H7 (cell line): Measurements from ENCODE around the gene FXYD1. TPM values are rescaled to one million over a fixed set of nuclear protein-coding genes. Genes with fewer than 3 reads are reported as not detected.
"Not testable (repeated sequence)": the region's sequence is repeated elsewhere in the genome, so short reads cannot be mapped to it uniquely, and the experiment has no call there.

ENCODE experiments used
- DNase-seq: peaks from one replicate; pipeline ENCODE4 v3.0.0; 2012
- H3K27me3 ChIP-seq: 2 replicates; pipeline ENCODE4 v1.6.0; 2011; ENCODE audit warnings: mild to moderate bottlenecking, low read length; ENCODE audit not compliant: control insufficient read depth, insufficient read depth
- H3K36me3 ChIP-seq: replicated peaks from 2 replicates; pipeline ENCODE4 v1.5.1; 2011; ENCODE audit warnings: low read length; ENCODE audit not compliant: control insufficient read depth, insufficient read depth
- H3K4me3 ChIP-seq: 2 replicates; pipeline ENCODE4 v1.5.1; 2011; ENCODE audit warnings: low read depth, mild to moderate bottlenecking, control low read depth, low read length, moderate library complexity; ENCODE audit not compliant: insufficient read depth
- total RNA-seq: library from RNA; depleted of rRNA; stranded (reverse); fragments of >200 nt; shearing (Covaris generic); gene quantifications from 2 replicates; pipeline ENCODE4 v1.2.3, GENCODE V29; 2014; rRNA removed

Gene FXYD1
- 5.0 and 6.1 TPM in 2 replicates for total RNA-seq

- no peak within 1 kb of the TSS for H3K4me3 ChIP-seq
- peak; percentile 63 for DNase-seq
- H3K36me3 ChIP-seq, result no peaks in the 10 kb centered on the region
- peaks cover 12% of the 10 kb centered on the region for H3K27me3 ChIP-seq
Measured at GRCh38 chr19:35138305-35138892, at the start of gene FXYD1. FXYD1 (plus strand) TSS chr19:35138824; CDS start chr19:35140080, 1,256 bp downstream.

DNA sequence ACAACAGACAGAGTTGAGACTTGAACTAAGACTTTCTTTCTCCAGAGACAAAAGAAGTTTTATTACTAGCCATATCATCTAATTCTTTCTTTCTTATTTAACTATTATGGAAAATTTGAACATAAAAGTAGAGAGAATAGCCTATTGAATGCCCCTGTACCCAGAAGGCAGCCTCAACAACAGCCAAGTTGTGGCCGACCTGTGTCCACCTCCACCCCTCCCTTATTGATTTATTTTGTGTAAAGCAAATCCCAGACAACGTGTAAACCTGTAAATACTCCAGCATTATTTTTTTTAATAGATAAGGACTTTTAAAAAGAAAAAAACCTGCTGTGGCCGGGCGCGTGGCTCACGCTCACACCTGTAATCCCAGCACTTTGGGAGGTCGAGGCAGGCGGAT is 49.1 kb upstream of the FXYD1 start:
- H3K27me3 ChIP-seq, result no peaks in the 10 kb centered on the region
- DNase-seq, result no peak

GRCh38 chr19:35090160-35090505 is 48.5 kb upstream of the FXYD1 start:
- H3K36me3 ChIP-seq, result no peaks in the 10 kb centered on the region
- H3K4me3 ChIP-seq, result no peak overlapping the region
- H3K27me3 ChIP-seq, result no peaks in the 10 kb centered on the region
- no peak for DNase-seq

More for the DNA sequence above, 49.1 kb upstream of the FXYD1 start:
- Histone ChIP-seq H3K4me3 (no peak overlapping the region), H3K36me3 (no peaks in the 10 kb centered on the region)

GRCh38 chr19:35090506-35091214 is 48.0 kb upstream of the FXYD1 start:
- peak overlapping the region; percentile 4; the same call in 1 of the 2 replicates for H3K4me3 ChIP-seq
- no peaks in the 10 kb centered on the region for H3K27me3 ChIP-seq
- no peaks in the 10 kb centered on the region for H3K36me3 ChIP-seq
- peak; percentile 94 for DNase-seq

- Histone ChIP-seq H3K27me3 (no peaks in the 10 kb centered on the region), H3K4me3 (no peak overlapping the region), H3K36me3 (no peaks in the 10 kb centered on the region)
- no peak for DNase-seq
Measured at GRCh38 chr19:35093430-35093829, 45.2 kb upstream of the FXYD1 start.

DNA sequence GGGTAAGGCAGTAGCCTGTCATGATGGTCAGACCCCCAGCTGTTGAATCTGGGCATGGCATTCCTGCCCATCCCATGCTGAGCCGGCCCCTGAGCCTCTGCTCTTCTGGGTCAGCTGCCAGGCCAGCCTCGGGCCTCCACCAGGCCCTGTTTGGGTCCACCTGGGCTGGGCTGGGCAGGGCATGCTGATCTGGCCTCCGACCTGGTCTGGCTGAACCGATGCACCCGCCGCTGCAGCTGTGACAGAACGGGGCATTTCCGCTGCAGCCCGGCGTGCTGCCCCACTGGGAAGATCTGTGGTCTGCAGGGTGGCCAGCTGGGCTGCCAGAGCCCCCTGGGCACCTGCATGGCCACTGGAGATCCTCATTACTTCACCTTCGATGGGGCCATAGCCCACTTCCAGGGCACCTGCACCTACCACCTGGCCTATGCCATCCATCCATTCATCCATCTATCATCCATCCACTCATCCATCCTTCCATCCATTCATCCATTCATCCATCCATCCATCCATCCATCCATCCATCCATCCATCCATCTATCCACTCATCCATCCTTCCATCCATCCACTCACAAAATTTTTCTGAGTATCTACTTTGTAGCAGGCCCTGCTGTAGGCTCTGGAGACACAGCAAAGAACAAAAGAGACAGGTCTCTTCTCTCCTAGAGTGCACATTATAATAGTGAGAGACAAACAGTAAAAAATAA is 44.5 kb upstream of the FXYD1 start:
- H3K27me3 ChIP-seq, result no peaks in the 10 kb centered on the region
- DNase-seq, result no peak
- H3K4me3 ChIP-seq, result no peak overlapping the region
- no peaks in the 10 kb centered on the region for H3K36me3 ChIP-seq

GRCh38 chr19:35094656-35095055 is 44.0 kb upstream of the FXYD1 start:
- no peaks in the 10 kb centered on the region for H3K36me3 ChIP-seq
- DNase-seq, result no peak
- no peaks in the 10 kb centered on the region for H3K27me3 ChIP-seq
- no peak overlapping the region for H3K4me3 ChIP-seq

DNA sequence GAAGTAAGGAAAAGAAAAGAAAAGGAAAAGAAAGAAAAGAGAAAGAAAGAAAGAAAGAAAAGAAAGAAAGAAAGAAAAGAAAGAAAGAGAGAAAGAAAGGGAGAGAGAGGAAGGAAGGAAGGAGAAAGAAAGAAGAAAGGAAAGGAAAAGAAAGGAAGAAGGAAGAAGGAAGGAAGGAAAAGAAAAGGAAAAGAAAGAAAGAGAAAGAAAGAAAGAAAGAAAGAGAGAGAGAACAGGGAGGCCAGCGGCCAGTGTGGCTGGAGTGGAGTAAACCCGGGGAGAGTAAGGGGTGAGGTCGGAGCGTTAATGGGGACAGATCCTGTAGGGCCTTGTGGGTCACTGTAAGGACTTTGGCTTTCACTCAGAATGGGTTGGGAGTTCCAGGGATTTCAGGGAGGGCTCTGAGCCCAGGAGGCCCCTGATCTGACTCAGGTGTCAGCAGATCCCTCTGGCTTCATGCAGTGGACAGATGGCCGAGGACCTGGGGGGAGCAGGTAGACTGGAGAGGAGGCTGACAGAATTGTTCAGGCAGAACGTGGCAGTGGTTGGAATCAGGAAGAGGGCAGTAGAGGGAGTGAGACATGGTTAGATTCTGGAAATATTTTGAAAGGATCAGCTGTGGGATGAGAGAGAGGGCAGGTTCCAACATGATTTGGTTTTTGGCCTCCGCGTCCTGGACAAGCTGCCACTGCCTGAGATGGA is 42.8 kb upstream of the FXYD1 start:
- no peaks in the 10 kb centered on the region for H3K27me3 ChIP-seq
- H3K4me3 ChIP-seq, result no peak overlapping the region
- peak; percentile 67 for DNase-seq
- H3K36me3 ChIP-seq, result no peaks in the 10 kb centered on the region

- Histone ChIP-seq H3K27me3 (no peaks in the 10 kb centered on the region), H3K36me3 (no peaks in the 10 kb centered on the region), H3K4me3 (no peak overlapping the region)
- no peak for DNase-seq
Measured at GRCh38 chr19:35098413-35099049, 40.1 kb upstream of the FXYD1 start.

DNA sequence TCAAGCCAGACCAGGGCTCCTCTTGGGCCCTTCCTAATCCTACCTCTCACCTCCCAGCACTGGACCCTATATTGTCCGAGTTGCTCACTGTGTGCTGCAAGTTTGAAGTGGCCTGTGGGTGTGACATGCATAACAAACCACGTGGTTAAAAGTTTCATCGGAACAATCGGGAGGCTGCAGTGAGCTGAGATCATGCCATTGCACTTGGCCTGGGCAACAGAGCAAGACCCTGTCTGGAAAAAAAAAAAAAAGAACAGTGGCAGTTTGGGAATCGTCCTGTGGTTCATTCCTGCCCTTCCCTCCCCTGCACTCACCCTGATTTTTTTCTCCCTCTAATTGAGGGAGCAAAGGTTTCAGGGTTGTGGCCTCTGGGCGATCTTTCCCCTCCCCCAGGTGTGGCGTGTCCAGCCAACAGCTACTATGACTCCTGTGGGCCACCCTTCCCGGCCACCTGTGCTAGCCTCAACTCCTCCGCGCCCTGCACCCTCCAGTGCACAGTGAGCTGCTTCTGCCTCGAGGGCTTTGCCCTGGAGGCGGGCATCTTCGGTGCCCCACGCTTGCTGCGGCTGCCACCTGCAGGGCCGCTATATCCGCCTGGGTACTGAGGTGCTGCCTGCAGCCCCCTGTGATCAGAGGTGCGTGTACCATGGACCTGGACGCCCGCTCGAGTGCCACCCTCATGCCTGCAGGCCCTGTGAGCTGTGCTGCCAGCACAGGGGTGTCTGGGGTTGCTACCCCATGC is 39.3 kb upstream of the FXYD1 start:
- no peaks in the 10 kb centered on the region for H3K27me3 ChIP-seq
- no peak overlapping the region for H3K4me3 ChIP-seq
- no peaks in the 10 kb centered on the region for H3K36me3 ChIP-seq
- no peak for DNase-seq

DNA sequence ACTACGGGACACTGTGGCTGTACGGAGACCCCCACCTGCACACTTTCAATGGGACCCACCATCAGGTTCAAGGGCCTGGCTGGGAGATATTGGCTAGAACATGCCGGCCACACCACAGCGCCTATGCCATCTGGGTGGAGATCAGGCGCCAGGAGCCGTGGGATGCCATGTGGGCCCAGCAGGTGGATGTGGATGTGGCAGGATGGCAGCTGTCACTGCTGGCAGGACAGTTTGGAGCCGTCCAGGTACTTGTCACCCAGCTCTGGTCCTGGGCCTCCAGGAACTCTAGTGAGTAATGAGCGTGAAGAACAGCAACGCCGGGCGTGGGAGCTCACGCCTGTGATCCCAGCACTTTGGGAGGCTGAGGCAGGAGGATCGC is 38.7 kb upstream of the FXYD1 start:
- Histone ChIP-seq H3K36me3 (no peaks in the 10 kb centered on the region), H3K4me3 (no peak overlapping the region), H3K27me3 (no peaks in the 10 kb centered on the region)
- DNase-seq, result no peak

GRCh38 chr19:35100588-35101533 is 37.8 kb upstream of the FXYD1 start:
- H3K36me3 ChIP-seq, result no peaks in the 10 kb centered on the region
- peak; percentile 66 for DNase-seq
- H3K4me3 ChIP-seq, result no peak overlapping the region
- H3K27me3 ChIP-seq, result no peaks in the 10 kb centered on the region

GRCh38 chr19:35101949-35102348 is 36.7 kb upstream of the FXYD1 start:
- H3K27me3 ChIP-seq, H3K4me3 ChIP-seq, H3K36me3 ChIP-seq, DNase-seq: not testable (repeated sequence)
